Measurements from ENCODE around the gene SDCBP2. TPM values are rescaled to one million over a fixed set of nuclear protein-coding genes. Genes with fewer than 3 reads are reported as not detected.
A peak's percentile ranks its signal among the peaks of the same experiment; 100 is the strongest.

SDCBP2 gene
- total RNA-seq, 4 donors from 2014 or later = 29.7 to 361 (median 306) TPM

- no peak for TF ChIP-seq POLR2A (IDR thresholded peaks at IDR 0.05)
- TF ChIP-seq CTCF (IDR thresholded peaks at IDR 0.05) = no peak
- peaks cover 0 to 32% (median 10%) of the 10 kb centered on the region in 4 donors for H3K4me1 ChIP-seq
- no peak overlapping the region for H3K4me3 ChIP-seq
- peak in 2 of 3 donors; percentile 28 to 43 for DNase-seq
- H3K27ac ChIP-seq = peak overlapping the region; percentile 66 to 96 (median 91)
- no peaks in the 10 kb centered on the region for H3K9me3 ChIP-seq
- H3K27me3 ChIP-seq = no peaks in the 10 kb centered on the region
- no peaks in the 10 kb centered on the region for H3K36me3 ChIP-seq
These were observed 4.9 kb downstream of the SDCBP2 start for GRCh38 chr20:1323830-1324597.

- no peak for TF ChIP-seq POLR2A (IDR thresholded peaks at IDR 0.05)
- no peak for TF ChIP-seq CTCF (IDR thresholded peaks at IDR 0.05)
- Histone ChIP-seq H3K4me3 (no peak overlapping the region), H3K4me1 (peaks cover 0 to 30% (median 10%) of the 10 kb centered on the region in 4 donors), H3K27ac (peak overlapping the region; percentile 17 to 77 (median 51)), H3K27me3 (no peaks in the 10 kb centered on the region), H3K9me3 (no peaks in the 10 kb centered on the region), H3K36me3 (no peaks in the 10 kb centered on the region)
- DNase-seq = peak in 2 of 3 donors; percentile 12 to 36
These were observed 5.7 kb downstream of the SDCBP2 start for GRCh38 chr20:1323256-1323655.

GRCh38 chr20:1322511-1323245, 6.3 kb downstream of the SDCBP2 start:
- Histone ChIP-seq H3K27me3 (no peaks in the 10 kb centered on the region), H3K27ac (peak overlapping the region; percentile 17 to 77 (median 51)), H3K36me3 (no peaks in the 10 kb centered on the region), H3K9me3 (no peaks in the 10 kb centered on the region), H3K4me1 (peaks cover 0 to 26% (median 10%) of the 10 kb centered on the region in 4 donors), H3K4me3 (no peak overlapping the region)
- DNase-seq = peak in 2 of 3 donors; percentile 37 to 59
- TF ChIP-seq POLR2A (IDR thresholded peaks at IDR 0.05) (no peak), CTCF (IDR thresholded peaks at IDR 0.05) (no peak)

- Histone ChIP-seq H3K4me3 (no peak overlapping the region), H3K27ac (no peak overlapping the region), H3K4me1 (peaks cover 0 to 15% (median 10%) of the 10 kb centered on the region in 4 donors), H3K9me3 (no peaks in the 10 kb centered on the region), H3K36me3 (no peaks in the 10 kb centered on the region), H3K27me3 (no peaks in the 10 kb centered on the region)
- DNase-seq = no peak
- TF ChIP-seq POLR2A (IDR thresholded peaks at IDR 0.05) = no peak
These were observed 7.3 kb downstream of the SDCBP2 start for GRCh38 chr20:1321654-1321939.

GRCh38 chr20:1320902-1321653, 7.9 kb downstream of the SDCBP2 start:
- Histone ChIP-seq H3K27me3 (no peaks in the 10 kb centered on the region), H3K36me3 (peaks cover 0 to 4% (median 0%) of the 10 kb centered on the region in 3 donors), H3K9me3 (no peaks in the 10 kb centered on the region), H3K27ac (no peak overlapping the region), H3K4me1 (peaks cover 0 to 14% (median 7%) of the 10 kb centered on the region in 4 donors), H3K4me3 (no peak overlapping the region)
- TF ChIP-seq CTCF (IDR thresholded peaks at IDR 0.05) = no peak
- no peak for TF ChIP-seq POLR2A (IDR thresholded peaks at IDR 0.05)
- DNase-seq = peak in 1 of 3 donors; percentile 46

Measured in Peyer's patch (tissue), 4 donors.